RWPE2 (cell line): ENCODE results near the gene MAST3.

Experiments
- ATAC-seq: fragments of 200-7000 bp; cut with Tn5 transposase; 3 replicates; pipeline ENCODE4 v1.9.1; 2021; ENCODE audit warnings: low read depth
- DNase-seq: peaks from one replicate; pipeline ENCODE4 v3.0.0-alpha.2; 2020; ENCODE audit warnings: low spot score
- H3K27ac ChIP-seq: fragments of 450-650 bp; 2 replicates; pipeline ENCODE4 v1.5.1; 2017; ENCODE audit warnings: mild to moderate bottlenecking; ENCODE audit not compliant: poor library complexity, severe bottlenecking
- H3K27me3 ChIP-seq: fragments of 250-450 bp; sonication (Bioruptor Pico); 2 replicates; pipeline ENCODE4 v1.5.1; 2021; ENCODE audit warnings: mild to moderate bottlenecking, moderate library complexity; ENCODE audit not compliant: insufficient read depth, poor library complexity, severe bottlenecking
- H3K36me3 ChIP-seq: fragments of 250-450 bp; sonication (Bioruptor Pico); 2 replicates; pipeline ENCODE4 v1.5.1; 2020; ENCODE audit warnings: low read depth, mild to moderate bottlenecking, moderate library complexity
- H3K4me1 ChIP-seq: fragments of 250-450 bp; sonication (Bioruptor Pico); 2 replicates; pipeline ENCODE4 v1.5.1; 2021; ENCODE audit warnings: mild to moderate bottlenecking, moderate library complexity; ENCODE audit not compliant: insufficient read depth, poor library complexity, severe bottlenecking
- H3K4me3 ChIP-seq: fragments of 250-450 bp; sonication (Bioruptor Pico); 2 replicates; pipeline ENCODE4 v1.5.1; 2021; ENCODE audit warnings: mild to moderate bottlenecking, moderate library complexity; ENCODE audit not compliant: severe bottlenecking
- H3K9me3 ChIP-seq: fragments of 250-450 bp; sonication (Bioruptor Pico); 2 replicates; pipeline ENCODE4 v1.5.1; 2021; ENCODE audit warnings: mild to moderate bottlenecking, moderate library complexity; ENCODE audit not compliant: severe bottlenecking
- TF ChIP-seq, protein P1 (sequence below): fragments of 450-650 bp; IDR thresholded peaks from one replicate; pipeline ENCODE4 v1.5.1; 2017; ENCODE audit warnings: mild to moderate bottlenecking, moderate library complexity; ENCODE audit not compliant: poor library complexity, severe bottlenecking

Gene MAST3

GRCh38 chr19:18137657-18138339, 40.2 kb downstream of the MAST3 start:
- Histone ChIP-seq H3K4me1 (no peaks in the 10 kb centered on the region), H3K4me3 (no peak overlapping the region), H3K27ac (no peak overlapping the region), H3K36me3 (peaks cover 25% of the 10 kb centered on the region), H3K9me3 (no peaks in the 10 kb centered on the region), H3K27me3 (no peaks in the 10 kb centered on the region)
- TF ChIP-seq, protein P1, sequence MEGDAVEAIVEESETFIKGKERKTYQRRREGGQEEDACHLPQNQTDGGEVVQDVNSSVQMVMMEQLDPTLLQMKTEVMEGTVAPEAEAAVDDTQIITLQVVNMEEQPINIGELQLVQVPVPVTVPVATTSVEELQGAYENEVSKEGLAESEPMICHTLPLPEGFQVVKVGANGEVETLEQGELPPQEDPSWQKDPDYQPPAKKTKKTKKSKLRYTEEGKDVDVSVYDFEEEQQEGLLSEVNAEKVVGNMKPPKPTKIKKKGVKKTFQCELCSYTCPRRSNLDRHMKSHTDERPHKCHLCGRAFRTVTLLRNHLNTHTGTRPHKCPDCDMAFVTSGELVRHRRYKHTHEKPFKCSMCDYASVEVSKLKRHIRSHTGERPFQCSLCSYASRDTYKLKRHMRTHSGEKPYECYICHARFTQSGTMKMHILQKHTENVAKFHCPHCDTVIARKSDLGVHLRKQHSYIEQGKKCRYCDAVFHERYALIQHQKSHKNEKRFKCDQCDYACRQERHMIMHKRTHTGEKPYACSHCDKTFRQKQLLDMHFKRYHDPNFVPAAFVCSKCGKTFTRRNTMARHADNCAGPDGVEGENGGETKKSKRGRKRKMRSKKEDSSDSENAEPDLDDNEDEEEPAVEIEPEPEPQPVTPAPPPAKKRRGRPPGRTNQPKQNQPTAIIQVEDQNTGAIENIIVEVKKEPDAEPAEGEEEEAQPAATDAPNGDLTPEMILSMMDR = no peak
- DNase-seq = no peak
- no peak for ATAC-seq

DNA sequence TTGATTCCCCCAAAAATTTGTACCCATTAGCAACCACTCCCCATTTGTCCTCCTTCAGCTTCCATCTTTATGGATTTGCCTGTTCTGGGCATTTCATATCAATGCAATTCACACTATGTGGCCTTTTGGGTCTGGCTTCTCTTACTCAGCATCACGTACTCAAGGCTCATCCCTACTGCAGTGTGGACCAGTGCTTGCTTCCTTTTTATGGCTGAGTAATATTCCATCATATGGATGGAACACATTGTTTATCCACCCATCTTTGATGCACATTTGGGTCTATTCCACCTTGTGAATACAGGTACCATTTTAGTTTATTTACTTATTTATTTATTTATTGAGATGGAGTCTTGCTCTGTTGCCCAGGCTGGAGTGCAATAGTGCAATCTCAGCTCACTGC, 42.9 kb downstream of the MAST3 start:
- Histone ChIP-seq H3K4me3 (no peak overlapping the region), H3K4me1 (no peaks in the 10 kb centered on the region), H3K27ac (no peak overlapping the region), H3K27me3 (no peaks in the 10 kb centered on the region), H3K36me3 (peaks cover 31% of the 10 kb centered on the region), H3K9me3 (no peaks in the 10 kb centered on the region)
- no peak for ATAC-seq
- TF ChIP-seq, protein P1 = no peak
- no peak for DNase-seq

GRCh38 chr19:18141031-18141430, 43.5 kb downstream of the MAST3 start:
- Histone ChIP-seq H3K9me3 (no peaks in the 10 kb centered on the region), H3K36me3 (peaks cover 36% of the 10 kb centered on the region), H3K4me1 (no peaks in the 10 kb centered on the region), H3K4me3 (no peak overlapping the region), H3K27ac (no peak overlapping the region), H3K27me3 (no peaks in the 10 kb centered on the region)
- no peak for ATAC-seq
- TF ChIP-seq, protein P1 = no peak
- no peak for DNase-seq

- no peak for DNase-seq
- Histone ChIP-seq H3K4me3 (no peak overlapping the region), H3K27me3 (no peaks in the 10 kb centered on the region), H3K9me3 (no peaks in the 10 kb centered on the region), H3K27ac (no peak overlapping the region), H3K4me1 (no peaks in the 10 kb centered on the region), H3K36me3 (peaks cover 38% of the 10 kb centered on the region)
- TF ChIP-seq, protein P1 = no peak
- ATAC-seq = no peak
These were observed 46.3 kb downstream of the MAST3 start for GRCh38 chr19:18143902-18144301.

DNA sequence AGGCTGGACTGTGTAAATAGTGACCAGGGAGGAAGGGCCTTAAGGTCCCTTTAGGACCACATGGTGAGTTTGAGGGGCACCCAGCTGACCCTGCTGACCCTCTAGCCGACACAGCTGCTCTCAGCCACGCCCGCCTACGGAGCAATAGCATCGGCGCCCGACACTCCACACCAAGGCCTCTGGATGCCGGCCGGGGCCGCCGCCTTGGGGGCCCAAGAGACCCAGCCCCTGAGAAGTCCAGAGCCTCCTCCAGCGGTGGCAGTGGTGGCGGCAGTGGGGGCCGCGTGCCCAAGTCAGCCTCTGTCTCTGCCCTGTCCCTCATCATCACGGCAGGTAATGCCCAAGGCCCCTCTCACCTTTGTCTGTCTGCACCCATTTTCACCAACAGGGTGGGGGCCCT, 46.8 kb downstream of the MAST3 start:
- no peaks in the 10 kb centered on the region for H3K9me3 ChIP-seq
- TF ChIP-seq, protein P1 = no peak
- no peak for ATAC-seq
- no peak overlapping the region for H3K4me3 ChIP-seq
- H3K36me3 ChIP-seq = peaks cover 38% of the 10 kb centered on the region
- no peak overlapping the region for H3K27ac ChIP-seq
- no peak for DNase-seq
- no peaks in the 10 kb centered on the region for H3K27me3 ChIP-seq
- no peaks in the 10 kb centered on the region for H3K4me1 ChIP-seq
